CD4-positive, alpha-beta T cell treated with Interleukin-6 for 4 hours (primary cell): ENCODE data around the gene ZNF366.

ENCODE experiments used
- DNase-seq: peaks from one replicate; pipeline ENCODE4 v3.0.0-alpha.2; 2020; ENCODE audit warnings: mixed read lengths

Gene ZNF366

DNA sequence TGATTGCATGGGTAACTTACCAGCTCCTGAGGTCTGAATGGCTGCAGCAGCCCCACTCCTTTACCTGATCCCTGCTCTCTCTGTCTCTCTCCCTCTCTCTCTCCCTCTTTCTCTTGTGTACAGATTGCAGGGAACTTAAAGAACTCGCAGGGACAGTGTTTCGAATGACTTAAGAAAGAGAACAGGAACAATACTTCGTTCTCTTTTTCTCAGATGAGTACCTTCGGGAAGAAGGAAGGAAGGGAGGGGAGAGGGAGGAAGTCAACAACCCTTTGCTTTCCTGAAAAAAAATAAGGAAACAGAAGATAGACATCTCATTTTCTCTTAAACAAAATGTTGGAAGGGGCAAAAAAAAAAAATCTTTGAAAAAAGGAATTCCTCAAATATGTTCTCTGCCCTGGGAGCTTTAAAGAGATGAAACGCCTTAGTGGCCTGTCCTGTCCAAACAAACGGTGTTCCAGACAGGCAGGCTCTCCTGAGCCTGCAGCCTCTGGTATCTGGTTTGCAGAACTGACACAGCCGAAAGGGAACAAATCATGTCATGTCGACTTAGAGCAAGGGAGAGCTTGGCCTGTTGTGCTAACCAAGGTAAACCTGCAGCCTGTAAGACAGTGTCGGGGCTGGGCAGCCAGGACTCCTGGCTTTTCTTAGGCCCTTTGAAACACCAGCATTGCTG lies at the start of gene ZNF366:
Gene ZNF366, minus strand, starts transcription at position 180 of the 676 bp plus-strand sequence. CDS start 45,914 bp downstream, outside the sequence.
- no peak for DNase-seq

DNA sequence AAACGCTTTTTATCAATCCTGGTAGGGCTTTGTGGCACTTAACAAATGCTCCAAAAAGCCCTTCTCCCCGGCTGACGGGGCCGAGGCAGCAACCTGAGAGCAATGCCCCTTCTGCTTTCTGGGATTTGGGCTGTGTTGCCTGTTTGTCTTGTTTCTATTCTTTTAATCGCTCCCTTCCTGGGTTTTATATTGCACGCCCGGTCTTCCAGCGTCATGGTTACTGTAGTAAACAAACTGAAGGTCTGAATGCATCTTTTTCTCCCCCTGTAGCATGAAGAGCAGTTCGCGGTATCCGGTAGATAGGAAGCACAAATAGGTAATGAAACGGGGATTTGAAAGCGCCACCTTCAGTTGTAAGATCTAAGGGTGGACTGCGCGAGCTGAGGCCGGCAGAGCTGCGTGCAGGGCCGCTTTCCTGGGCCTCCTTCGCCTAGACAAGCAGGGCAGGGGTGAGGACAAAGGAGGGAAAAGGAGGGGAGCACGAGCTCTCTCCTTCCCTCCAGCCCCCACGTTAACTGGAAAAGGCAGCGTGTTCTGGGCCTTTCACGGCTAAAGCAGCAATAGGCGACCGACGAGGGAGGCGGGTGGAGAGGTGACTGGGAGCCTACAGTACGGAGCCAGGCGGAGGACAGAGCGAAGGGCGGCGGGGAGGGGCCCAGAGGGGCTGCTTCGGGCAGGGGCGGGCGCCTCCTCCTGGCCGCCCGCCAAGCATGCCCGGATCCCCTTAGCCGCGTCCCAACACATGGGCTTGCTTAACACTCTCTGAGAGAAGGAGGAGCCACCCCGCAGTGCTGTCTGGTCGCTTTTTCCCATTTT lies 49.3 kb upstream of the ZNF366 start:
- peak; percentile 14 for DNase-seq

DNA sequence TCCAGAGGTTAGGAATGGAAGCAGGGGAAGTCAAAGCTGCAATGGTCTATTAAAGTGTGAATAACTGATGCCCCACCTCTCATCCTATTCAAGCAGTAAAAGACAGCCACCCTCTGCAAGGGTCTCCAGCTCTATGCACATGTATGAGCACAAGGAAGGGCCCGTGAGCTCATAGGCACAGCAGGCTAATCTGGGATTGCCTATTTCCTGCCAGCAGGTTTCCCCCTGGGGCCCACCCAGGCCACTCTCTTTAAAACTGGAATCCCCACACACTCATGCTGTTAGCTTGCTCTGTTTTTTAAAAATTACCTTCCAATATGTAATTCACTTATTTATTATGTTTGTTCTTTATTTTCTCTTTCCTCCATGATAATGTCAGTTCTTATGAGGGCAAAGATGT lies 48.7 kb upstream of the ZNF366 start:
- no peak for DNase-seq

- no peak for DNase-seq
Observed at GRCh38 chr5:72554897-72555296, 47.7 kb upstream of the ZNF366 start.

DNA sequence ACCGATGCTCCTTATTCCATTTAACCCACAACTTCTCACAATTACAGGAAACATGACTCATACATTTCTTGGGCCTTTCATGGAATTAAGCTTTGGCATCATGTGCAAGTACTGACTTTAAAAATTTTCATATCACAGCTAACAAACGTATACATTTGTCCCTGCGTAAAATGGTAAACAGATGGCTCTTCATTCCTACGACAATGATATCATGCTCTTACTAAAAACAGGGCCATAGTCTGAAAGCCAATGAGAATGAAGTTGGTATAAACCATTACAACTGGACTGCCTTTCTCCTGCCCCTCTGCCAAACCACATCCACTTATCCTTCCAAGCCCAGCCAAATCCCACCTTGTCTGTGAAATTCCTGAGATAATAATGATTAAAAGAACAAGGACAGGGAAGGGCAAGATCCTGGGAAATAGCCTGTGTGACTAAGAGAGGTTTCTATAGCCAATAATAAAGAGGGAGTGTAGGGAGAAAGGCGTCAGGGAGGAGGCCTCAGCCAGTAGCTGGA lies 44.9 kb upstream of the ZNF366 start:
- DNase-seq, result no peak

GRCh38 chr5:72550595-72550994 lies 43.4 kb upstream of the ZNF366 start:
- no peak for DNase-seq

GRCh38 chr5:72543811-72544210 lies 36.6 kb upstream of the ZNF366 start:
- no peak for DNase-seq

DNA sequence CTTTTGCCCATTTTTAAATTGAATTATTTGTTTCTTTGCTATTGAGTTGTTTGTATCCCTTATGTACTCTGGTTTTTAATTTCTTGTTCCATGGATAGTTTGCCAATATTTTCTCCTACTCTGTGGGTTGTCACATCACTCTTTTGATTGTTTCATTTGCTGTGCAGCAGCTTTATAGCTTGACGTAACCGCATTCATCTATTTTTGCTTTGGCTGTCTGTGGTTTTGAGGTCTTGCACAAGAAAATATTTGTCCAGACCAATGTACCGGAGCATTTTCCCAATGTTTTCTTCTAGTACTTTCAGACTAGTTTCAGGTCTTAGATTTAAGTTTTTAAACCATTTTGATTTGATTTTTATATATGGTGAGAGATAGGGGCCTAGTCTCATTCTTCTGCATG lies 36.2 kb upstream of the ZNF366 start:
- DNase-seq, result no peak

- DNase-seq, result no peak
Observed at GRCh38 chr5:72542695-72543094, 35.5 kb upstream of the ZNF366 start.

DNA sequence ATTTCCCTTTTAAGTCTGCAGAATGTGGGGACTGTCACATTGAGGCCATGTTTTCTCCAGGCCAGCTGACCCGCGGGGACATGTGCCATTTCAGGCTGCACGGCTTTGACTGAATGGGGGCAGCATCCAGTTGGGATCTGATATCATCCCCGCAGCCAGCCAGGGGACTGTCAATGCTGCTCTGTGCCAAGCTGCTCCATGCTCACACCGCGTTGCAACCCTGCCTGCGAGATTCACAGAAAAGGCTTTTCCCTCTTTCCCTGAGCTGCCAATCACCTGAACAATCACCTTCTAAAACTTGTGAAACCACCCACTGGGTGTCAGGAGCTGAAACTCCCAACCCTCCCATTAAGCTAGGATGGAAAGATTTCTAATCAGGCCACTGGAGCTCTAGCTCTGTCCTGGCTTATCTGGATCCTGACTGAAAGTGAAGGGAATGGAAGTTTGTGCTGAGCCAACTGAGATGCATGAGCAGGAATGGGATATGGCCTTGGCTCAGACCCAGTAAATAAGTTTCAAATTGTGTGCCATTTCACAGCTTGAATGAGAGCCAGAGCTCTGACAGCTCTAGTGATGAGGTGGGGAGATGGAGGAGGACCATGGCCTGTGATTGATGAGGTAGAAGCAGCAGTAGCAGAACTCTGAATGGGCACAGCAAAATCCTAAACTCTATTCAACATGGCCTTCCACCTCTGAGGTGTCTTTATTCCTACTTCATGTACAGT lies 34.5 kb upstream of the ZNF366 start:
- DNase-seq, result no peak

GRCh38 chr5:72540759-72541438 lies 33.7 kb upstream of the ZNF366 start:
- DNase-seq, result no peak

GRCh38 chr5:72539726-72540125 lies 32.5 kb upstream of the ZNF366 start:
- DNase-seq, result no peak

DNA sequence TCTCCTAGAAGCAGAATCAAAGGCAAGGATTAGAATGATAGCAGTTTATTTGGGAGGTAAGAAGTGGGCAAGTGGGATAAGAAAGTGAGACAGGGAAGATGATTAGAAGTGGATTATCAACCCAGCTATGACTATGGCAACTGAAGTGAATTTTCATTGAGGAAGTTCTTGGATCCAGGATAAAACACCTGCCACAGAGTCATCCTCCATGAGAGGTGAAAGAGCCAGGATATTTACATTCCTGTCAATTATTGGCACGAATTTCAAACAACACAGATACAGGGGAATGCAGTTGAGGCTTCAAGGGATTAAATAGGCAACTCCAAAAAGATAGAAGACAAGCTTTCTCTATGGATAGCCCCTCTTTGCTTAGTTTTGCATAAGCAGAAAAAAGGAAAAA lies 31.8 kb upstream of the ZNF366 start:
- DNase-seq, result no peak

DNA sequence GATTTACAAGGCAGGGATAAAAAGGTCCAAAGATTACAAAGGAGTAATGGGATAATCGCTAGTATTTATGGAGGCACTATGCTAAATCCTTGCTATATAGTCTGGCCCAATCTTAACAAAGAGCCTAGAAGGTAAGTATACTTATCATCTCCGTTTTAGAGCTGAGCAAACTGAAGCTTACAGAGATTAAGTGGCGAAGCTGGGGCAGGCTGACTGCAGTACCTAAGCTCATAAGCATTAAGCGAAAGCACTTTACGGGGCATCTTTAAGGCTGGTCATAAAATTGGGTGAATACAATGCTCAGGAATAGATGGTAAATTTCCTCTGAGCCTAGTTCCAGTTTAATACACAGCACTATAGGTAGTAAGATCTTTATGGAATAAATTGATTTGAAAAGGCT lies 30.0 kb upstream of the ZNF366 start:
- no peak for DNase-seq

- no peak for DNase-seq
Observed at GRCh38 chr5:72531496-72532190, 24.4 kb upstream of the ZNF366 start.

DNA sequence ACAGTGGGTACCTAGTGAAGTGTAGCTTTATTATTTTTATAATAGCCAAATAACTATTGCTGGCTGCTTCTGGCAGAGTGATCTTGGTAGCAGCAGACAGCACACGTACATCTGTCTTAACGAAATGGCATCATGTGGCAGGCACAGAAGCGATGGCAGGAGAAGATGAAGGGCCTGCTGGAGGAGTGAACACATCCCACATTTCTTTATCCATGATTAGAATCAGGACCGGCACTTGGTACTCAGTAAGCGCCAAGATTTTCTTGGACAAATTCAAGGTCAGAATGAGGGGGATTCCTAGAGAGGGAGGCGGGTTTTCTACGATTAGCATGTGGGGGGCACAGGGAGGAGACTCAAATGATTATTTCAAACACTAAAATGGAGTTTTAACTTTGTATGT lies 23.0 kb upstream of the ZNF366 start:
- no peak for DNase-seq

GRCh38 chr5:72529383-72529782 lies 22.2 kb upstream of the ZNF366 start:
- no peak for DNase-seq

DNA sequence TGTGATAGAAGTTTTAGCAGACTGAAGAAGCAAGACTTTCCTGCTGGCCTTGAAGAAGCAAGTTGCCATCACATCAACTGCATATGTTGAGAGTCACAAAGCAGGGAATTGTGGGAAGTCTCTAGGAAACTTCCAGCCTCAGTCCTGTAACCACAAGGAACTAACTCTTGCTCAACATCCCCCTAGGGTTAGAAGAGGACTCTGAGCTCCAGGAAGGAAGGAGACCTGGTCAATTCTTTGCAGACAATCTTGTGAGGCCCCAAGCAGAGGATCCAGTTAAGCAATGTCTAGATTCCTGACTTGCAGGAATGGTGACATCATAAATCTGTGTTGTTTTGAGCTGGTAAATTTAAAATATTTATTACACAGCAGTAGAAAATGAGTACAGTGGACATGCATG lies 18.6 kb upstream of the ZNF366 start:
- no peak for DNase-seq

GRCh38 chr5:72523960-72524582 lies 16.9 kb upstream of the ZNF366 start:
- no peak for DNase-seq

GRCh38 chr5:72522607-72523006 lies 15.4 kb upstream of the ZNF366 start:
- no peak for DNase-seq

GRCh38 chr5:72519111-72519510 lies 11.9 kb upstream of the ZNF366 start:
- no peak for DNase-seq
